ENCODE results near the gene TMEM130. TPM values are rescaled to one million over a fixed set of nuclear protein-coding genes. Genes with fewer than 3 reads are reported as not detected.

TMEM130 gene
- total RNA-seq, 1 experiment from 2014 or later: 1.7 TPM

DNA sequence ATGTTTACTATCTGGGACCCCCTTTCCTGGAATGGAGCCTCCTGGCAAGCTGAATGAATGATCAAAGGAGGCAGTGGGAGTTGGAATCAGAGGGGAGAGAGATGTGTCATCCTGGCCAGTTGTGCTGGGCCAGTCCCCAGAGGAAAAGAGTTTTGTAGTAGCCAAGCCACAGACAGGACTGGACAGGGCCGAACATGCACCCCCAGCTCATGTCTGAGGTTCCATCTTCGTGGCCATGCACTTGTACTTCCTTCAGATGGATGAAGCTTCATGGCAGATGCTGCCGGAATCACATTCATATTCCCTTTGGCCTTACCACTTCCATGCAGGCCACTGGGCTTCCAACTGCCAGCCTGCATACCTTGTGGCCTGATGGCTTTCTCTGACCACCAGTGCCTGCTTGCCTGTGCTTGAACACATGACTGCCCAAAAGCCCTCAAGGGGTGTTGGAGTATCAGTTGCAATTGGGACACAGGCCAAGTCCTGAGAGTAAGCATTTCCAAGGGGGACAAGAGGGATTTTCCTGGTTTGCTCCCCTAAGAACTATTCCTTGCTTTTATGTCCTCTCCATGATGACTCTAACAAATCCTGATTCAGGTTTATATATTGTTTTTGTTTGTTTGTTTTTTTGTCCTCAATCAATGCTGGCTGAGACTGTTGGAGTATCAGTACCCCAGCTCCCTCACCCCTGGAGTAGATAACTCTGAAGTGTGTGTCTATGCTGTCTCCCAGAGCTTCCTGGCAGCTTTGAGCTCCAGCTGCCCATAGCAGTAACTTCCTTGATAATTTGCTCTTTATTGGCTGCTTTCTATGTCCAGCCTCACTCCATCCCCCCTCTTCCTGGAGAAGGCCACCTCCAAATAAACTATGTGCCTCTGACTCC is 63.6 kb downstream of the TMEM130 start:
- no peak overlapping the region for H2BK120ac ChIP-seq (ENCODE audit: low read depth, low read length, poor library complexity, severe bottlenecking)
- H3K14ac ChIP-seq (ENCODE audit: insufficient read depth, low read length): no peak overlapping the region; the same call in 1 of the 2 replicates
- H2AK5ac ChIP-seq (ENCODE audit: insufficient read length, low read length): no peak overlapping the region
- H3K79me1 ChIP-seq (ENCODE audit: insufficient read depth, low read depth, low read length, poor library complexity, severe bottlenecking): no peaks in the 10 kb centered on the region
- peaks cover 2% of the 10 kb centered on the region for H3K9me3 ChIP-seq (ENCODE audit: control insufficient read depth, low read depth, low read length)
- no peak overlapping the region for H4K5ac ChIP-seq (ENCODE audit: insufficient read length, low read depth, low read length)
- H3K18ac ChIP-seq (ENCODE audit: insufficient read length, low read depth, low read length): no peak overlapping the region
- H3K27me3 Mint-ChIP-seq (ENCODE audit: low read depth): peaks cover 3% of the 10 kb centered on the region
- H3T11ph ChIP-seq (ENCODE audit: low read length): no peak overlapping the region
- no peaks in the 10 kb centered on the region for H3K27me3 ChIP-seq (ENCODE audit: insufficient read depth, low read length)
- no peaks in the 10 kb centered on the region for H3K79me2 ChIP-seq (ENCODE audit: insufficient read depth, low read length)
- no peak overlapping the region for H4K91ac ChIP-seq (ENCODE audit: insufficient read length, low read depth, low read length)
- no peak overlapping the region for H3K9ac ChIP-seq (ENCODE audit: extremely low read depth, insufficient read length, low read length)
- H3K4me2 ChIP-seq (ENCODE audit: insufficient read depth, insufficient read length, low read length): no peak overlapping the region
- H2AFZ ChIP-seq (ENCODE audit: low read length): no peak overlapping the region
- no peaks in the 10 kb centered on the region for H3K4me1 ChIP-seq (ENCODE audit: insufficient read depth, low read length)
- no peak overlapping the region for H3K4me3 Mint-ChIP-seq
- no peaks in the 10 kb centered on the region for H3K23me2 ChIP-seq (ENCODE audit: insufficient read length, low read depth, low read length, poor library complexity, severe bottlenecking)
- H4K8ac ChIP-seq (replicated peaks; ENCODE audit: insufficient read length, low read depth, low read length): no peak overlapping the region
- H2BK12ac ChIP-seq (ENCODE audit: insufficient read length, low read depth, low read length): no peak overlapping the region
- H3K27ac ChIP-seq (ENCODE audit: insufficient read length, low read depth, low read length): no peak overlapping the region
- TF ChIP-seq, protein P1, sequence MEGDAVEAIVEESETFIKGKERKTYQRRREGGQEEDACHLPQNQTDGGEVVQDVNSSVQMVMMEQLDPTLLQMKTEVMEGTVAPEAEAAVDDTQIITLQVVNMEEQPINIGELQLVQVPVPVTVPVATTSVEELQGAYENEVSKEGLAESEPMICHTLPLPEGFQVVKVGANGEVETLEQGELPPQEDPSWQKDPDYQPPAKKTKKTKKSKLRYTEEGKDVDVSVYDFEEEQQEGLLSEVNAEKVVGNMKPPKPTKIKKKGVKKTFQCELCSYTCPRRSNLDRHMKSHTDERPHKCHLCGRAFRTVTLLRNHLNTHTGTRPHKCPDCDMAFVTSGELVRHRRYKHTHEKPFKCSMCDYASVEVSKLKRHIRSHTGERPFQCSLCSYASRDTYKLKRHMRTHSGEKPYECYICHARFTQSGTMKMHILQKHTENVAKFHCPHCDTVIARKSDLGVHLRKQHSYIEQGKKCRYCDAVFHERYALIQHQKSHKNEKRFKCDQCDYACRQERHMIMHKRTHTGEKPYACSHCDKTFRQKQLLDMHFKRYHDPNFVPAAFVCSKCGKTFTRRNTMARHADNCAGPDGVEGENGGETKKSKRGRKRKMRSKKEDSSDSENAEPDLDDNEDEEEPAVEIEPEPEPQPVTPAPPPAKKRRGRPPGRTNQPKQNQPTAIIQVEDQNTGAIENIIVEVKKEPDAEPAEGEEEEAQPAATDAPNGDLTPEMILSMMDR (conservative IDR thresholded peaks at IDR 0.05): no peak
- H3K4ac ChIP-seq (ENCODE audit: low read depth, low read length): no peak overlapping the region
- H3K27ac Mint-ChIP-seq: no peak overlapping the region
- H3K4me1 Mint-ChIP-seq: peaks cover 10 to 15% of the 10 kb centered on the region in 2 experiments
- no peak overlapping the region for H3K23ac ChIP-seq (ENCODE audit: insufficient read length, low read depth, low read length)
- no peak overlapping the region for H2BK20ac ChIP-seq (ENCODE audit: low read depth, low read length, poor library complexity, severe bottlenecking)
- H2BK15ac ChIP-seq (ENCODE audit: low read depth, low read length): no peak overlapping the region
- no peak overlapping the region for H3K56ac ChIP-seq (ENCODE audit: insufficient read length, low read depth, low read length)
- H4K20me1 ChIP-seq (ENCODE audit: control insufficient read depth, insufficient read depth, insufficient read length): no peaks in the 10 kb centered on the region
- H3K9me3 Mint-ChIP-seq: peaks cover 13 to 15% of the 10 kb centered on the region in 2 experiments
- no CpG with 5 or more reads among the region's 3 CpGs for WGBS (ENCODE audit: extremely low coverage, insufficient read length, low lambda C conversion rate)
- no peak overlapping the region for H2BK5ac ChIP-seq (ENCODE audit: insufficient read length, low read length)
- DNase-seq: no peak
- H3K36me3 Mint-ChIP-seq (ENCODE audit: insufficient read depth in 1 of 3, low read depth in 3 of 3): peaks cover 2 to 13% (median 3%) of the 10 kb centered on the region in 3 experiments
